HEK293 (cell line): Measurements from ENCODE around the gene CORO2B.
A peak's percentile ranks its signal among the peaks of the same experiment; 100 is the strongest.

Experiments
- CTCF ChIA-PET: fragments of 350-600 bp; formaldehyde crosslinking; extraction: SDS; loops from one replicate; lab custom pipeline; 2021; ENCODE audit warnings: antibody characterized with exemption; lab: Yijun Ruan, JAX
- POLR2A ChIA-PET: fragments of 300-600 bp; formaldehyde crosslinking; extraction: SDS; loops from one replicate; lab custom pipeline; 2020; ENCODE audit warnings: antibody characterized with exemption, inconsistent platforms; lab: Yijun Ruan, JAX
- H3K27ac ChIP-seq: fragments of 200-500 bp; sonication (Bioruptor generic); 2 replicates; pipeline ENCODE4 v1.5.1; 2014; ENCODE audit warnings: low read depth, low read length, control low read depth, inconsistent platforms; ENCODE audit errors: extremely low read depth
- H3K36me3 ChIP-seq, 2 experiments: fragments of 200-500 bp in 1 of 2; sonication (Bioruptor generic) in 1 of 2; 1 replicate in 1 of 2; 2 replicates in 1 of 2; pipeline ENCODE4 v1.5.1; 2014 to 2017; ENCODE audit warnings: inconsistent platforms in 2 of 2, low read length in 2 of 2; ENCODE audit not compliant: control insufficient read depth in 2 of 2, insufficient read depth in 1 of 2
- H3K4me1 ChIP-seq: fragments of 200-500 bp; sonication (Bioruptor generic); 2 replicates; pipeline ENCODE4 v1.5.1; 2014; ENCODE audit warnings: mild to moderate bottlenecking, low read length, inconsistent platforms; ENCODE audit not compliant: control insufficient read depth, insufficient read depth
- H3K4me3 ChIP-seq: 2 replicates; pipeline ENCODE4 v1.5.1; 2011; ENCODE audit warnings: low read depth, mild to moderate bottlenecking, control low read depth, low read length, moderate library complexity
- H3K9me3 ChIP-seq: fragments of 200-500 bp; sonication (Bioruptor generic); 2 replicates; pipeline ENCODE4 v1.5.1; 2014; ENCODE audit warnings: low read depth, low read length, inconsistent platforms; ENCODE audit not compliant: control insufficient read depth, insufficient read depth
- BCL11A ChIP-seq: fragments of 450-650 bp; formaldehyde crosslinking; IDR thresholded peaks from 2 replicates; pipeline ENCODE4 v1.5.1; 2016; ENCODE audit warnings: low read depth, missing biosample characterization, missing genetic modification characterization
- BCL6B ChIP-seq: fragments of 450-650 bp; formaldehyde crosslinking; IDR thresholded peaks from 2 replicates; pipeline ENCODE4 v1.5.1; 2017; ENCODE audit warnings: missing biosample characterization, missing genetic modification characterization
- EGR2 ChIP-seq: fragments of 450-650 bp; formaldehyde crosslinking; IDR thresholded peaks from 2 replicates; pipeline ENCODE4 v1.5.1; 2016; ENCODE audit warnings: low read depth, missing biosample characterization, missing genetic modification characterization
- KLF17 ChIP-seq: fragments of 450-650 bp; formaldehyde crosslinking; IDR thresholded peaks from 2 replicates; pipeline ENCODE4 v1.5.1; 2016; ENCODE audit warnings: missing biosample characterization, missing genetic modification characterization
- MYNN ChIP-seq: fragments of 450-650 bp; formaldehyde crosslinking; IDR thresholded peaks from 2 replicates; pipeline ENCODE4 v1.5.1; 2016; ENCODE audit warnings: missing biosample characterization, missing genetic modification characterization, borderline replicate concordance
- PATZ1 ChIP-seq: fragments of 450-650 bp; formaldehyde crosslinking; IDR thresholded peaks from 2 replicates; pipeline ENCODE4 v1.5.1; 2016; ENCODE audit warnings: missing biosample characterization, missing genetic modification characterization
- PRDM1 ChIP-seq: fragments of 450-650 bp; formaldehyde crosslinking; IDR thresholded peaks from 2 replicates; pipeline ENCODE4; 2016; ENCODE audit warnings: missing biosample characterization, missing genetic modification characterization
- SCRT1 ChIP-seq: fragments of 450-650 bp; formaldehyde crosslinking; IDR thresholded peaks from 2 replicates; pipeline ENCODE4 v1.5.1; 2016; ENCODE audit warnings: missing biosample characterization, missing genetic modification characterization, borderline replicate concordance
- YY2 ChIP-seq: fragments of 450-650 bp; formaldehyde crosslinking; IDR thresholded peaks from 2 replicates; pipeline ENCODE4 v1.5.1; 2016; ENCODE audit warnings: missing biosample characterization, missing genetic modification characterization
- ZBTB20 ChIP-seq: fragments of 450-650 bp; formaldehyde crosslinking; IDR thresholded peaks from 2 replicates; pipeline ENCODE4 v1.5.1; 2016; ENCODE audit warnings: missing biosample characterization, missing genetic modification characterization
- ZBTB21 ChIP-seq: fragments of 450-650 bp; formaldehyde crosslinking; IDR thresholded peaks from 2 replicates; pipeline ENCODE4 v1.5.1; 2017; ENCODE audit warnings: missing biosample characterization, missing genetic modification characterization
- ZEB2 ChIP-seq: fragments of 450-650 bp; formaldehyde crosslinking; IDR thresholded peaks from 2 replicates; pipeline ENCODE4 v1.5.1; 2016; ENCODE audit warnings: missing biosample characterization, missing genetic modification characterization
- ZFP3 ChIP-seq: fragments of 450-650 bp; formaldehyde crosslinking; IDR thresholded peaks from 2 replicates; pipeline ENCODE4 v1.5.1; 2016; ENCODE audit warnings: low read depth, missing biosample characterization, missing genetic modification characterization
- ZFP37 ChIP-seq: fragments of 450-650 bp; formaldehyde crosslinking; IDR thresholded peaks from 2 replicates; pipeline ENCODE4 v1.5.1; 2016; ENCODE audit warnings: missing biosample characterization, missing genetic modification characterization
- ZNF184 ChIP-seq: fragments of 450-650 bp; IDR thresholded peaks from 2 replicates; pipeline ENCODE4 v1.5.1; 2018; ENCODE audit warnings: missing biosample characterization, mild to moderate bottlenecking, missing genetic modification characterization
- ZNF239 ChIP-seq: fragments of 450-650 bp; formaldehyde crosslinking; IDR thresholded peaks from 2 replicates; pipeline ENCODE4 v1.5.1; 2016; ENCODE audit warnings: missing biosample characterization, missing genetic modification characterization
- ZNF292 ChIP-seq: fragments of 450-650 bp; formaldehyde crosslinking; IDR thresholded peaks from 2 replicates; pipeline ENCODE4 v1.5.1; 2016; ENCODE audit warnings: low read depth, missing biosample characterization, missing genetic modification characterization, borderline replicate concordance
- ZNF561 ChIP-seq: fragments of 450-650 bp; IDR thresholded peaks from 2 replicates; pipeline ENCODE4 v1.5.1; 2018; ENCODE audit warnings: missing biosample characterization, missing genetic modification characterization, borderline replicate concordance
- ZNF596 ChIP-seq: fragments of 450-650 bp; IDR thresholded peaks from 2 replicates; pipeline ENCODE4 v1.5.0; 2018; ENCODE audit warnings: missing biosample characterization, mild to moderate bottlenecking, missing genetic modification characterization, moderate library complexity
- ZNF664 ChIP-seq: fragments of 450-650 bp; formaldehyde crosslinking; IDR thresholded peaks from 2 replicates; pipeline ENCODE4 v1.5.1; 2016; ENCODE audit warnings: missing biosample characterization, missing genetic modification characterization
- ZNF76 ChIP-seq: fragments of 450-650 bp; formaldehyde crosslinking; IDR thresholded peaks from 2 replicates; pipeline ENCODE4; 2016; ENCODE audit warnings: low read depth, missing biosample characterization, missing genetic modification characterization, borderline replicate concordance
- TF ChIP-seq, protein P1 (sequence below): fragments of 450-650 bp; formaldehyde crosslinking; IDR thresholded peaks from 2 replicates; pipeline ENCODE4 v1.5.1; 2016; ENCODE audit warnings: missing biosample characterization, missing genetic modification characterization
- TF ChIP-seq, protein P2 (sequence below): fragments of 450-650 bp; formaldehyde crosslinking; IDR thresholded peaks from 2 replicates; pipeline ENCODE4 v1.5.1; 2016; ENCODE audit warnings: missing biosample characterization, missing genetic modification characterization

Gene CORO2B

DNA sequence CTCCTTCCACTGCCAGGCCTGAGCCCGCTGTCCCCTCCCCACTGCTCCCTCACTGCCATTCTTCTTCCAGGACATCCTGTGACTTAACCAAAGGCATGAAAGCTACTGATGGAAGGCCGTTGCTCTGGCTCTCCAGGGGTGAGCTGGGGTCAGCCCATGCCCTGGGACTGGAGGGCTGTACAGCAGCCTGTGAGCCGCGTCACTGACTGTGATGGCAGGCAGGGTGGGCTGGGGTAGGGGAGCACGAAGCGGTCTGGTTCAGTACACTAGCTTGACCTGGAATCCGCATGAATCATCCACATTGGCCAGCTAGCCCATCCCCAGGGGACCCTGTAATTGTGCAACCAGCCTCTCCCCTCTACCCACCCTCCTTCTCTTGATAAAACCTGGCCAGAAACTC lies 30.8 kb downstream of the CORO2B start:
- peaks cover 8% of the 10 kb centered on the region for H3K4me1 ChIP-seq
- TF ChIP-seq KLF17 (tag by site-specific recombination) (peak; percentile 55; the same call in 1 of the 2 replicates), PATZ1 (no peak)

DNA sequence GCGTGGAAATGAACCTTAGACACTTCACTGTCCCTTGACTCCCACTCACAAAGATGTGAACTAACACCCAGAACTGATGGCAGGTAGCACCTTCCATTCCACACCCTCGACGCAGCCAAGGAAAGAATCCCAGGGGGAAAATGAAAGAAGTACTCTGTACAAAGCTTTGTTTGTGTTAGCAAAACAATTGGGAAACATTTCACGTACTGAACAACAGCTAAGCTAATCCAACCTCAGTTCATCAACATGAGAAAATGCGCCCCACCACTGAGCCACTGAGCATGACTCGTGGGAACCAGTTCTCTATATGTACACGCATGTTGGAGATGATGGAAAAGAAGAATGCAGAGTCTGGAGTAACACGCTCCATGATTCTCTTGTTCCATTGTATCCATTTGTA lies 32.0 kb downstream of the CORO2B start:
- no peaks in the 10 kb centered on the region for H3K4me1 ChIP-seq
- no peak overlapping the region for H3K27ac ChIP-seq
- no peak overlapping the region for H3K4me3 ChIP-seq
- TF ChIP-seq ZNF561 (no peak), SCRT1 (no peak), YY2 (no peak)
- TF ChIP-seq, protein P1, sequence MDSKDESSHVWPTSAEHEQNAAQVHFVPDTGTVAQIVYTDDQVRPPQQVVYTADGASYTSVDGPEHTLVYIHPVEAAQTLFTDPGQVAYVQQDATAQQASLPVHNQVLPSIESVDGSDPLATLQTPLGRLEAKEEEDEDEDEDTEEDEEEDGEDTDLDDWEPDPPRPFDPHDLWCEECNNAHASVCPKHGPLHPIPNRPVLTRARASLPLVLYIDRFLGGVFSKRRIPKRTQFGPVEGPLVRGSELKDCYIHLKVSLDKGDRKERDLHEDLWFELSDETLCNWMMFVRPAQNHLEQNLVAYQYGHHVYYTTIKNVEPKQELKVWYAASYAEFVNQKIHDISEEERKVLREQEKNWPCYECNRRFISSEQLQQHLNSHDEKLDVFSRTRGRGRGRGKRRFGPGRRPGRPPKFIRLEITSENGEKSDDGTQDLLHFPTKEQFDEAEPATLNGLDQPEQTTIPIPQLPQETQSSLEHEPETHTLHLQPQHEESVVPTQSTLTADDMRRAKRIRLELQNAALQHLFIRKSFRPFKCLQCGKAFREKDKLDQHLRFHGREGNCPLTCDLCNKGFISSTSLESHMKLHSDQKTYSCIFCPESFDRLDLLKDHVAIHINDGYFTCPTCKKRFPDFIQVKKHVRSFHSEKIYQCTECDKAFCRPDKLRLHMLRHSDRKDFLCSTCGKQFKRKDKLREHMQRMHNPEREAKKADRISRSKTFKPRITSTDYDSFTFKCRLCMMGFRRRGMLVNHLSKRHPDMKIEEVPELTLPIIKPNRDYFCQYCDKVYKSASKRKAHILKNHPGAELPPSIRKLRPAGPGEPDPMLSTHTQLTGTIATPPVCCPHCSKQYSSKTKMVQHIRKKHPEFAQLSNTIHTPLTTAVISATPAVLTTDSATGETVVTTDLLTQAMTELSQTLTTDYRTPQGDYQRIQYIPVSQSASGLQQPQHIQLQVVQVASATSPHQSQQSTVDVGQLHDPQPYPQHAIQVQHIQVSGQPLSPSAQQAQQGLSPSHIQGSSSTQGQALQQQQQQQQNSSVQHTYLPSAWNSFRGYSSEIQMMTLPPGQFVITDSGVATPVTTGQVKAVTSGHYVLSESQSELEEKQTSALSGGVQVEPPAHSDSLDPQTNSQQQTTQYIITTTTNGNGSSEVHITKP (tag by site-specific recombination) = 0 out of 2 replicates have a peak, but pooled peaks have one; percentile 22
- TF ChIP-seq, all 188 proteins: peak for 1
- ChIA-PET POLR2A (no interaction called here), CTCF (interaction anchor here (0.6 kb wide), 1 partner anchor 264 kb away, joined by 5 read pairs; no protein-coding TSS in a partner anchor)
- no peaks in the 10 kb centered on the region for H3K36me3 ChIP-seq
- H3K9me3 ChIP-seq = no peaks in the 10 kb centered on the region

More for the DNA sequence above, 30.8 kb downstream of the CORO2B start:
- Histone ChIP-seq H3K36me3 (no peaks in the 10 kb centered on the region), H3K4me3 (no peak overlapping the region), H3K9me3 (no peaks in the 10 kb centered on the region), H3K27ac (no peak overlapping the region)
- POLR2A ChIA-PET = interaction anchor here (0.7 kb wide), 1 partner anchor 38 kb away, joined by 3 read pairs; no protein-coding TSS in a partner anchor
- CTCF ChIA-PET = interaction anchor here (1.3 kb wide), 1 partner anchor 56 kb away, joined by 3 read pairs; no protein-coding TSS in a partner anchor

GRCh38 chr15:68612503-68612902 lies 33.7 kb downstream of the CORO2B start:
- Histone ChIP-seq H3K9me3 (no peaks in the 10 kb centered on the region), H3K4me3 (no peak overlapping the region), H3K4me1 (no peaks in the 10 kb centered on the region), H3K27ac (no peak overlapping the region), H3K36me3 (no peaks in the 10 kb centered on the region)
- CTCF ChIA-PET = interaction anchor here (0.7 to 1.6 kb wide), 3 partner anchors 39 to 55 kb away, joined by 3 to 4 read pairs (median 3); no protein-coding TSS in a partner anchor
- POLR2A ChIA-PET = no interaction called here
- TF ChIP-seq ZNF76 (tag by site-specific recombination) (no peak), ZFP37 (tag by site-specific recombination) (no peak), ZNF184 (tag by site-specific recombination) (no peak), ZEB2 (tag by site-specific recombination) (no peak), BCL6B (tag by site-specific recombination) (no peak), ZBTB20 (no peak), ZNF596 (tag by site-specific recombination) (no peak), ZNF664 (no peak), ZNF292 (tag by site-specific recombination) (no peak), ZNF239 (tag by site-specific recombination) (no peak), ZBTB21 (tag by site-specific recombination) (no peak), ZFP3 (tag by site-specific recombination) (no peak), BCL11A (no peak), MYNN (no peak), SCRT1 (no peak), EGR2 (no peak), PRDM1 (tag by site-specific recombination) (no peak)
- TF ChIP-seq, protein P2, sequence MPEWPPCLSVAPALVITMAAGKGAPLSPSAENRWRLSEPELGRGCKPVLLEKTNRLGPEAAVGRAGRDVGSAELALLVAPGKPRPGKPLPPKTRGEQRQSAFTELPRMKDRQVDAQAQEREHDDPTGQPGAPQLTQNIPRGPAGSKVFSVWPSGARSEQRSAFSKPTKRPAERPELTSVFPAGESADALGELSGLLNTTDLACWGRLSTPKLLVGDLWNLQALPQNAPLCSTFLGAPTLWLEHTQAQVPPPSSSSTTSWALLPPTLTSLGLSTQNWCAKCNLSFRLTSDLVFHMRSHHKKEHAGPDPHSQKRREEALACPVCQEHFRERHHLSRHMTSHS (tag by site-specific recombination) = no peak
